Stimulated activated CD4-positive, alpha-beta T cell treated with anti-CD3 and anti-CD28 coated beads, TNF-alpha, amount 100 ng/mL, for 48 hours (primary cell): Measurements from ENCODE around the gene CRACDL.

Experiments
- DNase-seq, 3 donors: peaks; one replicate each; pipeline ENCODE4 v3.0.0-alpha.2; 2020; ENCODE audit warnings: low read depth in 3 of 3

Gene CRACDL, protein sequence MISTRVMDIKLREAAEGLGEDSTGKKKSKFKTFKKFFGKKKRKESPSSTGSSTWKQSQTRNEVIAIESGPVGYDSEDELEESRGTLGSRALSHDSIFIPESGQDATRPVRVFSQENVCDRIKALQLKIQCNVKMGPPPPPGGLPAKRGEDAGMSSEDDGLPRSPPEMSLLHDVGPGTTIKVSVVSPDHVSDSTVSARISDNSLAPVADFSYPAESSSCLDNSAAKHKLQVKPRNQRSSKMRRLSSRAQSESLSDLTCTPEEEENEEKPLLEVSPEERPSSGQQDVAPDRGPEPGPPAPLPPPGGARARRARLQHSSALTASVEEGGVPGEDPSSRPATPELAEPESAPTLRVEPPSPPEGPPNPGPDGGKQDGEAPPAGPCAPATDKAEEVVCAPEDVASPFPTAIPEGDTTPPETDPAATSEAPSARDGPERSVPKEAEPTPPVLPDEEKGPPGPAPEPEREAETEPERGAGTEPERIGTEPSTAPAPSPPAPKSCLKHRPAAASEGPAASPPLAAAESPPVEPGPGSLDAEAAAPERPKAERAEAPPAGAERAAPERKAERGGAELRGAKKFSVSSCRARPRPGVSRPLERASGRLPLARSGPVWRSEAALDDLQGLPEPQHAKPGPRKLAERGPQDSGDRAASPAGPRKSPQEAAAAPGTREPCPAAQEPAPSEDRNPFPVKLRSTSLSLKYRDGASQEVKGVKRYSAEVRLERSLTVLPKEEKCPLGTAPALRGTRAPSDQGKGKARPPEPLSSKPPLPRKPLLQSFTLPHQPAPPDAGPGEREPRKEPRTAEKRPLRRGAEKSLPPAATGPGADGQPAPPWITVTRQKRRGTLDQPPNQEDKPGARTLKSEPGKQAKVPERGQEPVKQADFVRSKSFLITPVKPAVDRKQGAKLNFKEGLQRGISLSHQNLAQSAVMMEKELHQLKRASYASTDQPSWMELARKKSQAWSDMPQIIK

GRCh38 chr2:98935777-98936352, at the start of gene CRACDL:
CRACDL (minus strand) TSS chr2:98936225; CDS start chr2:98846800, 89,425 bp downstream.
- no peak for DNase-seq

DNA sequence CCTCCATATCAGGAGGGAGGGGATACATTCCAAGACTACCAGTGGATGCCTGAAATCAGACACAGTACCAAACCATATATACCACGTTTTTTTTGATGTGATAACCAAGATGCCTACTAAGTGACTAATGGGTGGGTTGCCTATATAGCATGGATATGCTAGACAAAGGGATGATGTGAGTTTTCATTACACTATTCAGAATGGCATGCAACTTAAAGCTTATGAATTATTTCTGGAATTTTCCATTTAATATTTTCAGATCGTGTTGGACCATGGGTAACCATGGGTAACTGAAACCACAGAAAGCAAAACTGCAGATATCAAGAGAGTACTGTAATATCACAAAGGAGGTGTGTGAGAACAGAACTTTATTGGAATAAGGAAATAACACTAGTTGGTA, 39.6 kb upstream of the CRACDL start:
- no peak for DNase-seq

DNA sequence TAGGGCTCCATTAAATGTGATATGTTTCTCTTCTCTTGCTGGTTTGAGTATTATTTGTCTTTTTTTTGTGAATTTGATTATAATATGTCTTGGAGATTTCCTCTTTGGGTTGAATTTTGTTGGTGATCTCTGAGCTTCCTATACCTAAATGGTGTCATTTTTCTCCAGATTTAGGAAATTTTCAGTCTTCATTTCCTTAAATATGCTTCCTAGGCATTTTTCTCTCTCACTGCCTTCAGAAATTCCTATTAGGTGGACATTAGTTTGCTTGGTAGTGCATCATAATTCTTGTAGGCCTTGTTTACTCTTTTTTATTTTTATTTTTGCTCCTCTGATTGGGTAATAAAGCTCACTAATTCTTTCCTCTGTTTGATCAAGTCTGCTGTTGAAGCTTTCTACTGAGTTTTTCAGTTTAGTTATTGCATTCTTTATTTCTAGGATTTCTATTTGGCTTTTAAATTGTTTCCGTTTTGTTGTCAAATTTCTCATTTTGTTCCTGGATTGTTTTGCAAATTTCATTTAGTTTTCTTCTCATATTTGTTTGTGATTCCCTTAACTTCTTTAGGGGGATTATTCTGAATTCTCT, 36.6 kb upstream of the CRACDL start:
- DNase-seq = no peak

DNA sequence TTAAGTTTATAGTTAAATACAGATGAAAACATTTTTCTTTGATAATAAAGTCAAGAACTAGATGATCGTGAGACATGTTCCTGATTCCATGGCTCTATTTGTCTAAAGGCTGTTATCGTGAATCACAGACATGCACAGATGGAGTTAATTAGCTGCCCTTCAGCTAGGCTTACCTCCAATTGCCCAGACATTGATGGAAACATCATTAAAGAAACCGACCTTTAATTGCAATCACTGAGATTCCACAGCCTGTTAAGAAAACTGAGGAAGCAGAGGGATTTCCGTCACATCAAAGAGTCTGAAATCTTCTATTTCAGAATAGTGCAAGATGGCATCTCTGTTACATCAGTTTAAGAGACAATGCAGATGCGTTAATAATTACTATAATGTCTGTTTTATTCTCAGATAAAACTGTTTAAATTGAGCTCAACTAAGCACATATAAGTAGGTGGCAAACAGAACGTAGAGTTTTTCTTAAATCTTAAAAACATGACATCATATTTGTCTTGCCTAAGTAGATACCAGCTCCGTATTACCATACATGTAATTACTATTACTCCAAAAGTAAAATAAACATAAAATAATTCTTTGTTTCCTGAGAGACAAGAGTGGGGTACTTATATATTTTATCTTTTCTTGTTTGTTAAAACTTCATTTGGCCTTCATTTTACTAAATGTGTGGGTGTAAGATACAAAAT, 23.9 kb upstream of the CRACDL start:
- DNase-seq = no peak

- no peak for DNase-seq
Observed at GRCh38 chr2:98952966-98953365, 16.9 kb upstream of the CRACDL start.

GRCh38 chr2:98948956-98949739, 13.1 kb upstream of the CRACDL start:
- DNase-seq = no peak

GRCh38 chr2:98947554-98947953, 11.5 kb upstream of the CRACDL start:
- DNase-seq = no peak

GRCh38 chr2:98946855-98947254, 10.8 kb upstream of the CRACDL start:
- DNase-seq = no peak

GRCh38 chr2:98944775-98945174, 8.8 kb upstream of the CRACDL start:
- DNase-seq = no peak

- no peak for DNase-seq
Observed at GRCh38 chr2:98940102-98940501, 4.1 kb upstream of the CRACDL start.

GRCh38 chr2:98937906-98938305, 1.9 kb upstream of the CRACDL start:
- DNase-seq = no peak

GRCh38 chr2:98936353-98937351, 627 bp upstream of the CRACDL start:
- peak in 1 of 3 donors; percentile 3 for DNase-seq

GRCh38 chr2:98935111-98935770, 784 bp downstream of the CRACDL start:
- no peak for DNase-seq

GRCh38 chr2:98932778-98933343, 3.2 kb downstream of the CRACDL start:
- DNase-seq = no peak

GRCh38 chr2:98932164-98932563, 3.9 kb downstream of the CRACDL start:
- no peak for DNase-seq

GRCh38 chr2:98931596-98931995, 4.4 kb downstream of the CRACDL start:
- DNase-seq = no peak

DNA sequence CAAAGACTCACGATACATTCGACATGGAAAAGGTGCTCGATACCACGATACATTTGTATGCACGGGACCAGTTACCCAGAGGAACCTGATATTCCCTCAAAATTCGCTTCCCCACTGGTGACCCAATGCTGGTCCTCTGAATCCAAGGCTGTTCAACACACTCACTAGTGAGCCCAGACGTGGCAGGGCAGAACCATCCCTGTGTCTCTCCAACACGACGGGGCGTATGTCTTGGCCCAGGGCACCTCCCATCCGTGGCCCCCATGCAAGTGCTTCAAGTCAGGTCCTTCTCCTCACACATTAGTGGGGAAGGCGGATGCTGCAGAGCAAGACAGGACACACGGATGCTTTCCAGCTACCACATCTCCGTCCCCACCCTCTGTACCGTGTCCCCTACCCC, 6.1 kb downstream of the CRACDL start:
- no peak for DNase-seq

DNA sequence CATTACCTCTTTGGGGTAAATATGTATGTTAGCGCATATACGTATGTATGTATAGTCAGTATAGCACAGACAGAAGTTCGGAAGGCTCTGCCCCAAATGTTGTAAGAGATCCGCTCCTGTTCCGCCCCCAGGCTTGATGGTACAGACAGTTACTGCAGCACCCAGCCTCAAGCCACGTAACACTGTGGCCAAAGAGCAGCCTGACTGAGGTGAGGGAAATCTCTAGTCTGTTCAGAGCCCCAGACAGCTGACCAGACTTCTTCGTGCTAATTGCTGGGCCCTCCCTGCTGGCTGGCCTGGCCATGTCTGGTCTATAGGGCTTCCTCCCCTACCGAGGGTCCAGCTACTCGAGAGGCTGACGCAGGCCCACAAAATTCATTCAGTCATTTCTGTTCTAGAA, 7.8 kb downstream of the CRACDL start:
- DNase-seq = no peak
